H7 (cell line): Measurements from ENCODE around the gene SMAD3. TPM values are rescaled to one million over a fixed set of nuclear protein-coding genes. Genes with fewer than 3 reads are reported as not detected.

Experiments used
- DNase-seq: peaks from one replicate; pipeline ENCODE4 v3.0.0; 2012
- H3K27me3 ChIP-seq: 2 replicates; pipeline ENCODE4 v1.6.0; 2011; ENCODE audit warnings: mild to moderate bottlenecking, low read length; ENCODE audit not compliant: control insufficient read depth, insufficient read depth
- H3K36me3 ChIP-seq: replicated peaks from 2 replicates; pipeline ENCODE4 v1.5.1; 2011; ENCODE audit warnings: low read length; ENCODE audit not compliant: control insufficient read depth, insufficient read depth
- H3K4me3 ChIP-seq: 2 replicates; pipeline ENCODE4 v1.5.1; 2011; ENCODE audit warnings: low read depth, mild to moderate bottlenecking, control low read depth, low read length, moderate library complexity; ENCODE audit not compliant: insufficient read depth
- total RNA-seq: library from RNA; depleted of rRNA; stranded (reverse); fragments of >200 nt; shearing (Covaris generic); gene quantifications from 2 replicates; pipeline ENCODE4 v1.2.3, GENCODE V29; 2014

The SMAD3 gene
- total RNA-seq, 1 experiment from 2014 or later, result 29.2 TPM

- DNase-seq, result no peak
- no peaks in the 10 kb centered on the region for H3K27me3 ChIP-seq
- H3K4me3 ChIP-seq, result no peak overlapping the region
- H3K36me3 ChIP-seq, result peaks cover 5% of the 10 kb centered on the region; the same call in 1 of the 2 replicates
Observed at GRCh38 chr15:67172172-67172571, 106.8 kb downstream of the SMAD3 start.

DNA sequence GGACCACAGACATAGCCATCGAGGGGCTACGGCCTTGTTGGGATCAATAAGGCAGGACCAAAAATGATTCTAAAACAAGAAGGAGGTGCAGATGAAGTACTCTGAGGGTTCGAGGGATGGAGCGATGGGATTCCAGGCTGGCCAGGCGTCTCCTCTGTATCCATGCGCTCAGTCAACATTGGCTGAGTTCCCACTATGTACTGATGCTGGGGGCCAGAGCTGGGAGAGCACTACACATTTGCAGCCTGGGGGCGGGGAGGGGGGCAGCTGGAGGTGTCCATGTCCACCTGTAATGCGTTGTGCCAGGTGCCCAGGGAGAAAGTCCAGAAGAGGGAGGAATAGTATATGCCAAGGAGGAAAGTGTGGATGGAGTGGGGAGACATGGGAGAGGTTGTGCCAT lies 107.6 kb downstream of the SMAD3 start:
- H3K4me3 ChIP-seq, result no peak overlapping the region
- no peak for DNase-seq
- no peaks in the 10 kb centered on the region for H3K27me3 ChIP-seq
- H3K36me3 ChIP-seq, result peaks cover 4% of the 10 kb centered on the region; the same call in 1 of the 2 replicates

DNA sequence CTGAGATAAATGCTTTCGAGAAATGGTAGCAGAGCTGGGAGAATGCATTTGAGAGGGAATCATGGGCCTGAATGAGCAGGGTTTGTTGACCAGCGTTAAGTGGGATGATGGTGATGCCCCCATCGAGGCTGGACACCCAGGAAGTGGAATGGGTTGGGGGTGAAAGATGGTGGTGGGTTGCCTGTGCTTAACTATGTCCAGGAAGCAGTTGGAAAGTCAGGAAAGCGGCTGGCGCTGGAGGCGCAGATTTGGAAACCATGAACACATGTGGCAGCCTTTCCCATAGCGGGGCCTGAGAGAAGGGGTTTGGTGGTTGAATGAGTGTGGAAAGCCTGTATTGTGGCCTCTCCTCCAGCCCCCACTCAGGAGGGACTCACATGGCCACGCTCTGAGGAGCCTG lies 108.4 kb downstream of the SMAD3 start:
- Histone ChIP-seq H3K27me3 (no peaks in the 10 kb centered on the region), H3K36me3 (0 out of 2 replicates have a peak, but pooled peaks cover 1% of the 10 kb centered on the region), H3K4me3 (no peak overlapping the region)
- no peak for DNase-seq

- 0 out of 2 replicates have a peak, but pooled peaks cover 1% of the 10 kb centered on the region for H3K36me3 ChIP-seq
Observed at GRCh38 chr15:67174446-67174845, 109.0 kb downstream of the SMAD3 start.

GRCh38 chr15:67174864-67175573 lies 109.6 kb downstream of the SMAD3 start:
- H3K27me3 ChIP-seq, result no peaks in the 10 kb centered on the region
- 0 out of 2 replicates have a peak, but pooled peaks cover 1% of the 10 kb centered on the region for H3K36me3 ChIP-seq
- H3K4me3 ChIP-seq, result no peak overlapping the region
- DNase-seq, result no peak

More at GRCh38 chr15:67174446-67174845, 109.0 kb downstream of the SMAD3 start:
- no peaks in the 10 kb centered on the region for H3K27me3 ChIP-seq
- DNase-seq, result no peak
- no peak overlapping the region for H3K4me3 ChIP-seq

- H3K36me3 ChIP-seq, result peaks cover 1% of the 10 kb centered on the region; the same call in 1 of the 2 replicates
- no peaks in the 10 kb centered on the region for H3K27me3 ChIP-seq
- no peak overlapping the region for H3K4me3 ChIP-seq
- DNase-seq, result no peak
Observed at GRCh38 chr15:67175643-67176071, 110.3 kb downstream of the SMAD3 start.

- H3K4me3 ChIP-seq, result no peak overlapping the region
- H3K36me3 ChIP-seq, result peaks cover 1% of the 10 kb centered on the region; the same call in 1 of the 2 replicates
- peak; percentile 75 for DNase-seq
- H3K27me3 ChIP-seq, result no peaks in the 10 kb centered on the region
Observed at GRCh38 chr15:67176195-67176971, 111.0 kb downstream of the SMAD3 start.

GRCh38 chr15:67177752-67178151 lies 112.3 kb downstream of the SMAD3 start:
- Histone ChIP-seq H3K36me3 (peaks cover 1% of the 10 kb centered on the region; the same call in 1 of the 2 replicates), H3K27me3 (no peaks in the 10 kb centered on the region), H3K4me3 (no peak overlapping the region)
- no peak for DNase-seq

GRCh38 chr15:67178569-67179210 lies 113.3 kb downstream of the SMAD3 start:
- no peak for DNase-seq
- H3K4me3 ChIP-seq, result no peak overlapping the region
- peaks cover 1% of the 10 kb centered on the region; the same call in 1 of the 2 replicates for H3K36me3 ChIP-seq
- H3K27me3 ChIP-seq, result no peaks in the 10 kb centered on the region

DNA sequence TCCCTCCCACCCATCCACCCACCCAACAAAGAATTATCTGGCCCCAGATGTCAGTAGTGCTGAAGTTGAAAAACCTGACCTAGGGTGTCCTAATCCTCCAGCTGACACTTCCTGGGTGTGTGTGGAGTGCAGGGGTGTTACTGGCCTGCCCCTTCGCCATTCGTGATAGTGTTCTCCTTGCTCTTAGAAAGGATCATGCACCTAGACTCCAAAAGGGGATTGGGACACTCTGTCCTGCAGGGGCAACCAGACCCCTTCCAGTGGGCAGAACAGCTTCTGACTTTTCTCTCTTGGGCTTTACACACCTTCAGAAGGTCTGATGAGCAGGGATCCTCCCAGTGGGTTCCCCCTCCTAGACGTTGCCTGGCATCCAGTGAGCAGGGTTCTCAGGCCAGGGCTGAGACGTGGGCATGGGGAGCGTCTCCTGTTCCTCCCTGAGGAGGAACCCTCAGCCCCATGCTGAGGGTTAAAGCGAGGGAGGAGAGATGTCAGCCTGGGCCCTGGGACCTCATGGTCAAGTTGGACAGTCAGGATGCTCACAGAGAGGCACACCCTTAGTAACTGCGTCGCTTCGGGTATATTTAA lies 114.1 kb downstream of the SMAD3 start:
- no peak overlapping the region for H3K4me3 ChIP-seq
- peaks cover 1% of the 10 kb centered on the region for H3K36me3 ChIP-seq
- no peaks in the 10 kb centered on the region for H3K27me3 ChIP-seq
- no peak for DNase-seq

DNA sequence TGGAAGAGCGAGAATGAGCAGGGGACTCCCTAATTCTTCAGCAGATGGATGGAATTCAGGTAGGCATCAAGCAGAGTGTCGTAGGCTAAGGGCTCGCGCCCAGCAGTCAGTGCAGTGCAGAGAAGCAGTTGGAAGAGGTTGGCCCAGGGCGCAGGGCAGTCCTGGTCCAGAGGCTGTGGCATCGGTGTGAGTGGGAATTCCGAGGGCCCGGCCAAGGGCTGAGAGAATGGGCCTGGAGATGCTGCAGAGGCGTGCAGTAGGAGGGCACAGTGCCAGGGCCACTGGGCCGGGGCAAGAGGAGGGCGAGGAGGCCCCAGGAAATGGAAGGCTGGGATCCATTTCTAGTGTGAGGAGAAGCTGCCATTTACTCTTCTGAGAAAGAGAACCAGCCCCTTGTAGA lies 114.6 kb downstream of the SMAD3 start:
- Histone ChIP-seq H3K4me3 (no peak overlapping the region), H3K27me3 (no peaks in the 10 kb centered on the region)
- DNase-seq, result no peak

GRCh38 chr15:67180514-67181191 lies 115.3 kb downstream of the SMAD3 start:
- H3K36me3 ChIP-seq, result peaks cover 4% of the 10 kb centered on the region
- H3K4me3 ChIP-seq, result no peak overlapping the region
- DNase-seq, result peak; percentile 83
- H3K27me3 ChIP-seq, result no peaks in the 10 kb centered on the region

More for the DNA sequence above, 114.6 kb downstream of the SMAD3 start:
- peaks cover 1% of the 10 kb centered on the region for H3K36me3 ChIP-seq

GRCh38 chr15:67181221-67181639 lies 115.8 kb downstream of the SMAD3 start:
- no peaks in the 10 kb centered on the region for H3K27me3 ChIP-seq
- DNase-seq, result no peak
- H3K4me3 ChIP-seq, result no peak overlapping the region
- peaks cover 4% of the 10 kb centered on the region for H3K36me3 ChIP-seq
